H9 (cell line): ENCODE results near the gene VPS16. TPM values are rescaled to one million over a fixed set of nuclear protein-coding genes. Genes with fewer than 3 reads are reported as not detected.

Experiments used
- DNase-seq: peaks from one replicate; pipeline ENCODE4 v3.0.0-alpha.2; 2017
- H2AFZ ChIP-seq: one replicate; pipeline ENCODE4 v1.6.1; 2013; ENCODE audit warnings: mild to moderate bottlenecking, low read length, control low read depth, moderate library complexity
- H2AK5ac ChIP-seq: 2 replicates; pipeline ENCODE4 v1.6.1; 2013; ENCODE audit warnings: low read length, control low read depth, mixed read lengths; ENCODE audit not compliant: insufficient read length
- H2BK120ac ChIP-seq: one replicate; pipeline ENCODE4 v1.6.1; 2013; ENCODE audit warnings: low read depth, mild to moderate bottlenecking, low read length, control low read depth, inconsistent platforms; ENCODE audit not compliant: poor library complexity, severe bottlenecking
- H2BK12ac ChIP-seq: 2 replicates; pipeline ENCODE4 v1.6.1; 2013; ENCODE audit warnings: low read length, control low read depth, mixed read lengths, low read depth; ENCODE audit not compliant: insufficient read length
- H2BK15ac ChIP-seq: 2 replicates; pipeline ENCODE4 v1.6.1; 2013; ENCODE audit warnings: low read depth, low read length, control low read depth
- H2BK20ac ChIP-seq: one replicate; pipeline ENCODE4 v1.6.1; 2013; ENCODE audit warnings: low read depth, mild to moderate bottlenecking, low read length, control low read depth, inconsistent platforms; ENCODE audit not compliant: poor library complexity, severe bottlenecking
- H2BK5ac ChIP-seq: 2 replicates; pipeline ENCODE4 v1.6.1; 2013; ENCODE audit warnings: low read length, control low read depth, mixed read lengths; ENCODE audit not compliant: insufficient read length
- H3K14ac ChIP-seq: 2 replicates; pipeline ENCODE4 v1.6.1; 2013; ENCODE audit warnings: low read length, control low read depth; ENCODE audit not compliant: insufficient read depth
- H3K18ac ChIP-seq: 2 replicates; pipeline ENCODE4 v1.6.1; 2013; ENCODE audit warnings: low read depth, mild to moderate bottlenecking, mixed read lengths, low read length, control low read depth; ENCODE audit not compliant: insufficient read length
- H3K23ac ChIP-seq: 2 replicates; pipeline ENCODE4 v1.6.1; 2013; ENCODE audit warnings: low read length, control low read depth, mixed read lengths, low read depth; ENCODE audit not compliant: insufficient read length
- H3K23me2 ChIP-seq: 2 replicates; pipeline ENCODE4 v1.6.1; 2013; ENCODE audit warnings: low read depth, mild to moderate bottlenecking, mixed read lengths, low read length, control low read depth; ENCODE audit not compliant: insufficient read length, poor library complexity, severe bottlenecking
- H3K27ac ChIP-seq: 2 replicates; pipeline ENCODE4 v1.5.1; 2013; ENCODE audit warnings: low read length, control low read depth, mixed read lengths, low read depth; ENCODE audit not compliant: insufficient read length
- H3K27me3 ChIP-seq: 2 replicates; pipeline ENCODE4 v1.6.1; 2013; ENCODE audit warnings: low read length, control low read depth, inconsistent platforms; ENCODE audit not compliant: insufficient read depth
- H3K4ac ChIP-seq: 2 replicates; pipeline ENCODE4 v1.6.1; 2013; ENCODE audit warnings: low read depth, mild to moderate bottlenecking, control low read depth, inconsistent platforms, low read length, moderate library complexity
- H3K4me1 ChIP-seq: 2 replicates; pipeline ENCODE4 v1.6.1; 2013; ENCODE audit warnings: low read length, control low read depth, inconsistent platforms; ENCODE audit not compliant: insufficient read depth
- H3K4me2 ChIP-seq: 2 replicates; pipeline ENCODE4 v1.6.1; 2013; ENCODE audit warnings: low read length, control low read depth, mixed read lengths; ENCODE audit not compliant: insufficient read length, insufficient read depth
- H3K56ac ChIP-seq: 2 replicates; pipeline ENCODE4 v1.6.1; 2013; ENCODE audit warnings: low read depth, mild to moderate bottlenecking, mixed read lengths, low read length, control low read depth; ENCODE audit not compliant: insufficient read length
- H3K79me1 ChIP-seq: 2 replicates; pipeline ENCODE4 v1.6.1; 2013; ENCODE audit warnings: low read depth, mild to moderate bottlenecking, moderate library complexity, low read length, control low read depth, inconsistent platforms; ENCODE audit not compliant: insufficient read depth, poor library complexity, severe bottlenecking
- H3K79me2 ChIP-seq: 2 replicates; pipeline ENCODE4 v1.6.1; 2013; ENCODE audit warnings: low read length, control low read depth, inconsistent platforms; ENCODE audit not compliant: insufficient read depth
- H3K9ac ChIP-seq: 2 replicates; pipeline ENCODE4 v1.6.1; 2013; ENCODE audit warnings: low read length, control low read depth, mixed read lengths; ENCODE audit not compliant: insufficient read length; ENCODE audit errors: extremely low read depth
- H3K9me3 ChIP-seq: one replicate; pipeline ENCODE4 v1.6.1; 2013; ENCODE audit warnings: low read depth, low read length, inconsistent platforms; ENCODE audit not compliant: control insufficient read depth
- H3T11ph ChIP-seq: one replicate; pipeline ENCODE4 v1.6.1; 2013; ENCODE audit warnings: mild to moderate bottlenecking, low read length, control low read depth, inconsistent platforms
- H4K20me1 ChIP-seq: one replicate; pipeline ENCODE4 v1.6.1; 2013; ENCODE audit not compliant: control insufficient read depth, insufficient read length, insufficient read depth
- H4K5ac ChIP-seq: 2 replicates; pipeline ENCODE4 v1.6.1; 2013; ENCODE audit warnings: low read depth, mild to moderate bottlenecking, mixed read lengths, low read length, control low read depth; ENCODE audit not compliant: insufficient read length
- H4K8ac ChIP-seq: replicated peaks from 2 replicates; pipeline ENCODE4 v1.6.1; 2013; ENCODE audit warnings: low read length, control low read depth, mixed read lengths, low read depth; ENCODE audit not compliant: insufficient read length
- H4K91ac ChIP-seq: 2 replicates; pipeline ENCODE4 v1.6.1; 2013; ENCODE audit warnings: low read depth, mild to moderate bottlenecking, moderate library complexity, mixed read lengths, low read length, control low read depth; ENCODE audit not compliant: insufficient read length
- H3K27ac Mint-ChIP-seq, 3 experiments: 2 replicates in 2 of 3; 3 replicates in 1 of 3; pipeline ENCODE4 v1.8.0; 2020 to 2021; ENCODE audit warnings: mixed read lengths in 3 of 3, mild to moderate bottlenecking in 1 of 3, moderate library complexity in 1 of 3
- H3K27me3 Mint-ChIP-seq: 2 replicates; pipeline ENCODE4 v1.8.0; 2021; ENCODE audit warnings: low read depth, mild to moderate bottlenecking, moderate library complexity, mixed read lengths
- H3K36me3 Mint-ChIP-seq, 3 experiments: 2 replicates in 2 of 3; 3 replicates in 1 of 3; pipeline ENCODE4 v1.8.0; 2020 to 2021; ENCODE audit warnings: low read depth in 3 of 3, mixed read lengths in 3 of 3; ENCODE audit not compliant: insufficient read depth in 1 of 3
- H3K4me1 Mint-ChIP-seq, 2 experiments: 2 replicates each; pipeline ENCODE4 v1.8.0; 2020; ENCODE audit warnings: mixed read lengths in 2 of 2
- H3K4me3 Mint-ChIP-seq, 2 experiments: 2 replicates in 1 of 2; 3 replicates in 1 of 2; pipeline ENCODE4 v1.8.0; 2020 to 2021; ENCODE audit warnings: mild to moderate bottlenecking in 2 of 2, mixed read lengths in 2 of 2, moderate library complexity in 1 of 2
- H3K9me3 Mint-ChIP-seq, 2 experiments: 2 replicates in 1 of 2; 3 replicates in 1 of 2; pipeline ENCODE4 v1.8.0; 2020; ENCODE audit warnings: mild to moderate bottlenecking in 2 of 2, mixed read lengths in 2 of 2, moderate library complexity in 1 of 2
- WGBS: extraction: QIAGEN DNeasy Blood & Tissue Kit; methylation state at CpG from one replicate; pipeline ENCODE4 v1.1.7; 2013; ENCODE audit warnings: missing lambda C conversion rate, low lambda C conversion rate, mixed read lengths; ENCODE audit not compliant: insufficient read length; ENCODE audit errors: extremely low coverage; 5-methylcytosine and 5-hydroxymethylcytosine counted together
- total RNA-seq: library from RNA; stranded (reverse); gene quantifications from 2 replicates; pipeline ENCODE4 v1.2.1, GENCODE V29; 2021
- TF ChIP-seq, protein P1 (sequence below): fragments of 200-600 bp; sonication (generic); conservative IDR thresholded peaks from 3 replicates; pipeline ENCODE4 v1.8.0; 2021; ENCODE audit warnings: antibody characterized with exemption, mild to moderate bottlenecking

Gene VPS16
- total RNA-seq, 1 experiment from 2014 or later: 32.1 TPM

GRCh38 chr20:2837221-2837960, 3.2 kb upstream of the VPS16 start:
- Mint-ChIP-seq H3K27me3 (peaks cover 12% of the 10 kb centered on the region), H3K9me3 (peaks cover 0 to 4% of the 10 kb centered on the region in 2 experiments; a peak in 1 of 5 replicates), H3K4me3 (no peak overlapping the region; a peak in 1 of 5 replicates), H3K27ac (no peak overlapping the region), H3K4me1 (peaks cover 4 to 10% of the 10 kb centered on the region in 2 experiments), H3K36me3 (peaks cover 3 to 27% (median 23%) of the 10 kb centered on the region in 3 experiments)
- no peak overlapping the region for H3K27ac ChIP-seq
- no peak overlapping the region for H2AK5ac ChIP-seq
- TF ChIP-seq, protein P1, sequence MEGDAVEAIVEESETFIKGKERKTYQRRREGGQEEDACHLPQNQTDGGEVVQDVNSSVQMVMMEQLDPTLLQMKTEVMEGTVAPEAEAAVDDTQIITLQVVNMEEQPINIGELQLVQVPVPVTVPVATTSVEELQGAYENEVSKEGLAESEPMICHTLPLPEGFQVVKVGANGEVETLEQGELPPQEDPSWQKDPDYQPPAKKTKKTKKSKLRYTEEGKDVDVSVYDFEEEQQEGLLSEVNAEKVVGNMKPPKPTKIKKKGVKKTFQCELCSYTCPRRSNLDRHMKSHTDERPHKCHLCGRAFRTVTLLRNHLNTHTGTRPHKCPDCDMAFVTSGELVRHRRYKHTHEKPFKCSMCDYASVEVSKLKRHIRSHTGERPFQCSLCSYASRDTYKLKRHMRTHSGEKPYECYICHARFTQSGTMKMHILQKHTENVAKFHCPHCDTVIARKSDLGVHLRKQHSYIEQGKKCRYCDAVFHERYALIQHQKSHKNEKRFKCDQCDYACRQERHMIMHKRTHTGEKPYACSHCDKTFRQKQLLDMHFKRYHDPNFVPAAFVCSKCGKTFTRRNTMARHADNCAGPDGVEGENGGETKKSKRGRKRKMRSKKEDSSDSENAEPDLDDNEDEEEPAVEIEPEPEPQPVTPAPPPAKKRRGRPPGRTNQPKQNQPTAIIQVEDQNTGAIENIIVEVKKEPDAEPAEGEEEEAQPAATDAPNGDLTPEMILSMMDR: no peak
- no peak overlapping the region for H3K4me2 ChIP-seq
- no peak overlapping the region for H2BK120ac ChIP-seq
- no peak overlapping the region for H4K5ac ChIP-seq
- no peak overlapping the region for H3K14ac ChIP-seq
- H4K20me1 ChIP-seq: no peaks in the 10 kb centered on the region
- no peak overlapping the region for H3K18ac ChIP-seq
- no peak overlapping the region for H2BK12ac ChIP-seq
- H2BK5ac ChIP-seq: no peak overlapping the region
- H3K4ac ChIP-seq: no peak overlapping the region
- no peak for DNase-seq
- no peaks in the 10 kb centered on the region for H3K79me2 ChIP-seq
- no peak overlapping the region for H4K91ac ChIP-seq
- no peak overlapping the region for H2BK20ac ChIP-seq
- H3K9me3 ChIP-seq: no peaks in the 10 kb centered on the region
- H3T11ph ChIP-seq: no peak overlapping the region
- H2AFZ ChIP-seq: no peak overlapping the region
- no peak overlapping the region for H4K8ac ChIP-seq
- no peak overlapping the region for H3K56ac ChIP-seq
- no peaks in the 10 kb centered on the region for H3K4me1 ChIP-seq
- H3K27me3 ChIP-seq: peaks cover 7% of the 10 kb centered on the region; the same call in 1 of the 2 replicates
- peaks cover 7% of the 10 kb centered on the region for H3K23me2 ChIP-seq
- no peak overlapping the region for H3K23ac ChIP-seq
- no peaks in the 10 kb centered on the region for H3K79me1 ChIP-seq
- H3K9ac ChIP-seq: no peak overlapping the region
- H2BK15ac ChIP-seq: no peak overlapping the region
- no CpG with 5 or more reads among the region's 6 CpGs for whole genome bisulfite sequencing
